DOHH2 (cell line): Measurements from ENCODE around the gene TOMM22.
A peak's percentile ranks its signal among the peaks of the same experiment; 100 is the strongest.

Source experiments
- H3F3A ChIP-seq: fragments of 200-600 bp; sonication (generic), shearing (Covaris generic); 2 replicates; pipeline ENCODE4 v1.6.0; 2016; ENCODE audit warnings: antibody characterized with exemption, mild to moderate bottlenecking; ENCODE audit not compliant: control insufficient read depth, insufficient read depth
- H3K27ac ChIP-seq: fragments of 200-600 bp; sonication (generic); 2 replicates; pipeline ENCODE4 v1.5.1; 2014; ENCODE audit warnings: low read depth, mild to moderate bottlenecking, low read length, moderate library complexity
- H3K27me3 ChIP-seq: fragments of 200-600 bp; sonication (generic); 2 replicates; pipeline ENCODE4 v1.6.1; 2014; ENCODE audit warnings: mild to moderate bottlenecking, low read length, mixed read lengths; ENCODE audit not compliant: control insufficient read depth
- H3K36me3 ChIP-seq: fragments of 200-600 bp; sonication (generic); 2 replicates; pipeline ENCODE4 v1.6.1; 2014; ENCODE audit warnings: mild to moderate bottlenecking, low read length, moderate library complexity, mixed read lengths; ENCODE audit not compliant: control insufficient read depth
- H3K4me1 ChIP-seq: fragments of 200-600 bp; sonication (generic); 2 replicates; pipeline ENCODE4 v1.6.1; 2014; ENCODE audit warnings: mild to moderate bottlenecking, low read length, mixed read lengths; ENCODE audit not compliant: control insufficient read depth
- H3K4me2 ChIP-seq: fragments of 200-600 bp; sonication (generic); 2 replicates; pipeline ENCODE4 v1.6.0; 2014; ENCODE audit warnings: mild to moderate bottlenecking, low read length, moderate library complexity
- H3K4me3 ChIP-seq: fragments of 200-600 bp; sonication (generic); 2 replicates; pipeline ENCODE4 v1.5.1; 2014; ENCODE audit warnings: mild to moderate bottlenecking, low read length, mixed read lengths
- H3K79me2 ChIP-seq: fragments of 200-600 bp; sonication (generic); 2 replicates; pipeline ENCODE4 v1.6.1; 2014; ENCODE audit warnings: mild to moderate bottlenecking, low read length, mixed read lengths; ENCODE audit not compliant: control insufficient read depth
- H3K9me2 ChIP-seq: fragments of 200-600 bp; sonication (generic); replicated peaks from 2 replicates; pipeline ENCODE4 v1.6.1; 2014; ENCODE audit warnings: mild to moderate bottlenecking, low read length, mixed read lengths; ENCODE audit not compliant: control insufficient read depth
- H3K9me3 ChIP-seq: fragments of 200-600 bp; sonication (generic); 2 replicates; pipeline ENCODE4 v1.6.1; 2014; ENCODE audit warnings: antibody characterized with exemption, low read length, mixed read lengths; ENCODE audit not compliant: control insufficient read depth, insufficient read depth
- H4K20me1 ChIP-seq: fragments of 200-600 bp; sonication (generic); 2 replicates; pipeline ENCODE4 v1.6.0; 2014; ENCODE audit warnings: low read depth, mild to moderate bottlenecking, antibody characterized with exemption, low read length, moderate library complexity; ENCODE audit not compliant: control insufficient read depth, insufficient read depth
- EZH2phosphoT487 ChIP-seq: fragments of 200-600 bp; sonication (generic); IDR thresholded peaks from 2 replicates; pipeline ENCODE4 v1.6.1; 2017; ENCODE audit warnings: borderline replicate concordance, mild to moderate bottlenecking, antibody characterized with exemption, low read length, moderate library complexity, mixed read lengths
- TF ChIP-seq, protein P1 (sequence below): fragments of 200-600 bp; sonication (generic); IDR thresholded peaks from one replicate; pipeline ENCODE4 v1.5.1; 2014; ENCODE audit warnings: antibody characterized with exemption, mild to moderate bottlenecking, low read depth, low read length; ENCODE audit not compliant: poor library complexity, severe bottlenecking

Gene TOMM22

GRCh38 chr22:38655519-38656255 is 26.1 kb upstream of the TOMM22 start:
- H4K20me1 ChIP-seq = no peaks in the 10 kb centered on the region
- H3K4me2 ChIP-seq = peak overlapping the region; percentile 91
- no peaks in the 10 kb centered on the region for H3K9me3 ChIP-seq
- TF ChIP-seq EZH2phosphoT487 = no peak
- TF ChIP-seq, protein P1, sequence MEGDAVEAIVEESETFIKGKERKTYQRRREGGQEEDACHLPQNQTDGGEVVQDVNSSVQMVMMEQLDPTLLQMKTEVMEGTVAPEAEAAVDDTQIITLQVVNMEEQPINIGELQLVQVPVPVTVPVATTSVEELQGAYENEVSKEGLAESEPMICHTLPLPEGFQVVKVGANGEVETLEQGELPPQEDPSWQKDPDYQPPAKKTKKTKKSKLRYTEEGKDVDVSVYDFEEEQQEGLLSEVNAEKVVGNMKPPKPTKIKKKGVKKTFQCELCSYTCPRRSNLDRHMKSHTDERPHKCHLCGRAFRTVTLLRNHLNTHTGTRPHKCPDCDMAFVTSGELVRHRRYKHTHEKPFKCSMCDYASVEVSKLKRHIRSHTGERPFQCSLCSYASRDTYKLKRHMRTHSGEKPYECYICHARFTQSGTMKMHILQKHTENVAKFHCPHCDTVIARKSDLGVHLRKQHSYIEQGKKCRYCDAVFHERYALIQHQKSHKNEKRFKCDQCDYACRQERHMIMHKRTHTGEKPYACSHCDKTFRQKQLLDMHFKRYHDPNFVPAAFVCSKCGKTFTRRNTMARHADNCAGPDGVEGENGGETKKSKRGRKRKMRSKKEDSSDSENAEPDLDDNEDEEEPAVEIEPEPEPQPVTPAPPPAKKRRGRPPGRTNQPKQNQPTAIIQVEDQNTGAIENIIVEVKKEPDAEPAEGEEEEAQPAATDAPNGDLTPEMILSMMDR = no peak
- no peaks in the 10 kb centered on the region for H3K9me2 ChIP-seq
- peaks cover 10% of the 10 kb centered on the region for H3K79me2 ChIP-seq
- H3K27me3 ChIP-seq = no peaks in the 10 kb centered on the region
- peaks cover 13% of the 10 kb centered on the region for H3K4me1 ChIP-seq
- no peaks in the 10 kb centered on the region for H3K36me3 ChIP-seq
- no peaks in the 10 kb centered on the region for H3F3A ChIP-seq
- H3K4me3 ChIP-seq = peak overlapping the region; percentile 86
- H3K27ac ChIP-seq = no peak overlapping the region

DNA sequence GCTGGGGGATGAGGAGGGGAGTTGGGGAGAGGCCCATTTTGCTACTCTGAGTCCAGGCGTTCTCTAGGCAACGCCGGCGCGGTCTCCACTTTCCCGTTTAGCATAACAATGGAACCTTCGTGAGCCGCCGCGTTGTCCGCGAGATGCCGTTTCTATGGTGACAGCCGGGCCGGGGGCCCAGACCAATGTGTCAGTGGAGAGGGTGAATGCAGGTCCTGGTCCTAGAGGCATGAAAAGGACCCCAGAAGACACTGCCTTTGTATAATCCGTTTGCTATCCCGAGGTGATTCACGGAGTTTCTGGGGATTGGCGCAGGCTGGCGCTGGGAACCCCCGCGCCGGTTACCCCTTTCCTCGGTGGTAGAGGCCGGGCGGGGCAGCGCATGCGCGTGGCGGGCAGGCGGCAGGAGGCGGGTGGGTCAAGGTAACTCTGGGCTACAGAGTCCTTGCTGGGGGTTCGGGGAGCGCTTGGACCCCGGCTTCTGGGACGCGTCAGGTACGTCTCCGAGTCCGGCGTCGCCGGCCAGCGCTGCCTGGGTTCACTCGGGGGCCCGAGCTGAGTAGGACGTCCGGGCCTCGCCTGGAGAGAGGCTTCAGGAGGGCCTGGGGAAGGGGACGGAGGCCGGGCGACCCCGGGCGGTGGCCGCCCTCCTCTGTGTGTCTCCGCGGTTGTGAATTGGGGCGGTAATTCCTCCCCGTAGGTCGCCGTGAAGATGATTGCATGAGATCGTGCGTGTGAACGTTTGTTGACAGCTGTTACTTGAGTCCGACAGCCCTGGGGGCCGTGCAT is 25.3 kb upstream of the TOMM22 start, which contains the start of the genes CBY1 and FAM227A:
TSS of gene CBY1 (plus strand) at position 383 of the 789 bp plus-strand sequence. CDS start 11,417 bp downstream, outside the sequence.
TSS of gene FAM227A (minus strand) at position 137 of the 789 bp plus-strand sequence. CDS start 6,224 bp downstream, outside the sequence.
- H3K4me1 ChIP-seq = peaks cover 13% of the 10 kb centered on the region
- H3K4me3 ChIP-seq = peak within 1 kb of the TSS; percentile 86
- no peaks in the 10 kb centered on the region for H3K27me3 ChIP-seq
- TF ChIP-seq, protein P1 = no peak
- no peak for TF ChIP-seq EZH2phosphoT487
- peak within 1 kb of the TSS; percentile 91 for H3K4me2 ChIP-seq
- no peaks in the 10 kb centered on the region for H3K9me2 ChIP-seq
- no peaks in the 10 kb centered on the region for H3K36me3 ChIP-seq
- H4K20me1 ChIP-seq = no peaks in the 10 kb centered on the region
- peak within 1 kb of the TSS; percentile 55 for H3K27ac ChIP-seq
- no peaks in the 10 kb centered on the region for H3F3A ChIP-seq
- H3K79me2 ChIP-seq = peaks cover 10% of the 10 kb centered on the region
- H3K9me3 ChIP-seq = no peaks in the 10 kb centered on the region

- no peak for TF ChIP-seq EZH2phosphoT487
- TF ChIP-seq, protein P1 = no peak
- no peaks in the 10 kb centered on the region for H3K9me3 ChIP-seq
- H3K4me1 ChIP-seq = peaks cover 13% of the 10 kb centered on the region
- H3K27ac ChIP-seq = peak overlapping the region; percentile 55
- H3K9me2 ChIP-seq = no peaks in the 10 kb centered on the region
- H3K79me2 ChIP-seq = peaks cover 10% of the 10 kb centered on the region
- peak overlapping the region; percentile 91 for H3K4me2 ChIP-seq
- no peaks in the 10 kb centered on the region for H4K20me1 ChIP-seq
- H3F3A ChIP-seq = no peaks in the 10 kb centered on the region
- H3K27me3 ChIP-seq = no peaks in the 10 kb centered on the region
- peak overlapping the region; percentile 86 for H3K4me3 ChIP-seq
- no peaks in the 10 kb centered on the region for H3K36me3 ChIP-seq
Measured at GRCh38 chr22:38657045-38657909, 24.5 kb upstream of the TOMM22 start.
